ENCODE measurements around the gene EIF2D. TPM values are rescaled to one million over a fixed set of nuclear protein-coding genes. Genes with fewer than 3 reads are reported as not detected.
A peak's percentile ranks its signal among the peaks of the same experiment; 100 is the strongest.

The EIF2D gene
- total and polyA plus RNA-seq, 9 of the 15 experiments (the other 6 are each of a cell fraction or from before 2014, with no cell fraction given), result 81.1 to 138 (median 93.9) TPM

GRCh38 chr1:206634365-206635079 lies 22.3 kb upstream of the EIF2D start (continued):
- TF ChIP-seq MGA (IDR thresholded peaks at IDR 0.05), result peak; percentile 55
- no peak for TF ChIP-seq CHAMP1 (IDR thresholded peaks at IDR 0.05)
- no peak for TF ChIP-seq ZNF217 (CRISPR knock-in tag; IDR thresholded peaks at IDR 0.05)
- TF ChIP-seq KLF1 (tag; IDR thresholded peaks at IDR 0.05), result no peak
- no peak for TF ChIP-seq SAP30 (IDR thresholded peaks at IDR 0.05; ENCODE audit: borderline replicate concordance, insufficient read depth, low read depth, low read length, poor library complexity, severe bottlenecking)
- TF ChIP-seq NFE2L1 (tag; IDR thresholded peaks at IDR 0.05; ENCODE audit: borderline replicate concordance, low read depth), result no peak
- TF ChIP-seq NCOA4 (IDR thresholded peaks at IDR 0.05; ENCODE audit: partially characterized antibody), result no peak
- TF ChIP-seq ATF6 (CRISPR knock-in tag; IDR thresholded peaks at IDR 0.05), result no peak; the same call in 1 of the 2 replicates
